ENCODE data around the gene FZR1. TPM values are rescaled to one million over a fixed set of nuclear protein-coding genes. Genes with fewer than 3 reads are reported as not detected.

FZR1 gene
- total and polyA plus RNA-seq, 2 of the 4 experiments (the other 2 are of a cell fraction), result 21.5 to 47.8 TPM

DNA sequence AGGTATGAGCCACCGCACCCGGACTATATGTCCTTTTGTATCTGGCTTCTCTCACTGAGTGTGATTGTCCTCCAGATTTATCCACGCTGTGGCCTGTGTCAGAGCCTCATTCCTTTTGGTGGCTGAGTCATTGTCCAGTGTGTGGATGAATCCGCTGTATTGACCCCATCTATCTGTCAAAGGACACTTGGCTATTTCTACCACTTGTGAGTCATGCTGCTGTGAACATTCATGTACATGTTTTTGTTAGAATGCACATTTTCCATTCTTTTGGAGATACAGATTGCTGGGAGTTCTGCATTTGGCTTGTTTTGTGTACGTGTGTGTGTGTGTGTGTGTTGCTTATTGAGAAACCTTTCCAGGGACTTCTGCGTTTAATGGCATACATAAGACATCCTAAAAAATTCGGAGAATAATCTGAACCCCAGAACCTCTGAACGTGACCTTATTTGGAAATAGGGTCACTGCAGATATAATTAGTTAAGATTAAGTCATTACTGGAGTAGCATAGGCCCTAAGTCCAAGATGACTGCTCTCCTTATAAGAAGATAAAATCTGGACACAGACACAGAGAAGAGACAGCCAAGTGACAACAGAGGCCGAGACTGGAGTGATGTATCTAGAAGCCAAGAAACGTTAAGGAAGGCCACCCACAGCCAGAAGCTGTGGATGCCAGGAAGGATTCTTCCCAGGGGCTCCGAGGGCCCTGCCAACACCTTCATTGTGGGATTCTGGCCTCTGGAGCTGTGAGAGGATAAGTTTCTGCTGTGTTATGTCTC lies 74.2 kb downstream of the FZR1 start:
- Histone ChIP-seq H3K4me3 (ENCODE audit: insufficient read depth, low read depth, low read length) (no peak overlapping the region), H2BK15ac (ENCODE audit: low read depth, low read length) (peak overlapping the region; percentile 64; the same call in 1 of the 3 replicates), H3K9ac (ENCODE audit: low read depth, low read length) (peak overlapping the region; percentile 34), H2AFZ (replicated peaks; ENCODE audit: low read length, poor library complexity) (peak overlapping the region; percentile 77), H3K4me1 (ENCODE audit: control insufficient read depth, insufficient read depth, low read length) (peaks cover 5% of the 10 kb centered on the region), H3K27me3 (ENCODE audit: control insufficient read depth, insufficient read depth, low read length) (peaks cover 3% of the 10 kb centered on the region), H4K91ac (ENCODE audit: insufficient read depth, low read depth, low read length) (peak overlapping the region; percentile 57), H3K23ac (ENCODE audit: low read depth, low read length) (peak overlapping the region; percentile 86; the same call in 1 of the 2 replicates), H4K8ac (ENCODE audit: low read depth in 2 of 2, low read length in 2 of 2) (peak overlapping the region in 1 of 2 experiments; percentile 71; a peak in 1 of 4 replicates), H2BK120ac (ENCODE audit: low read depth, low read length) (peak overlapping the region; percentile 71), H4K20me1 (ENCODE audit: insufficient read depth, low read length) (peaks cover 5% of the 10 kb centered on the region; the same call in 1 of the 2 replicates), H2BK5ac (ENCODE audit: low read depth, low read length, poor library complexity, severe bottlenecking) (peak overlapping the region; percentile 78), H2AK5ac (ENCODE audit: low read depth, low read length) (peak overlapping the region; percentile 10), H3K14ac (replicated peaks; ENCODE audit: low read depth, low read length) (peak overlapping the region; percentile 67), H2AK9ac (replicated peaks; ENCODE audit: low read depth, low read length, poor library complexity) (peak overlapping the region; percentile 66), H2BK20ac (ENCODE audit: low read depth, low read length) (peak overlapping the region; percentile 89), H3K79me1 (ENCODE audit: low read depth in 1 of 2, low read length in 2 of 2) (no peaks in the 10 kb centered on the region), H3K9me3 (ENCODE audit: control insufficient read depth, insufficient read depth, low read length) (no peaks in the 10 kb centered on the region), H3K27ac (ENCODE audit: insufficient read depth, low read length) (peak overlapping the region; percentile 70), H3K4ac (ENCODE audit: low read depth, low read length) (peak overlapping the region; percentile 80), H3K9me1 (ENCODE audit: insufficient read depth, low read length) (peaks cover 9% of the 10 kb centered on the region; the same call in 1 of the 2 replicates), H3K18ac (ENCODE audit: low read depth, low read length) (peak overlapping the region; percentile 87), H3K36me3 (ENCODE audit: control insufficient read depth, insufficient read depth, low read length) (peaks cover 9% of the 10 kb centered on the region; the same call in 1 of the 2 replicates), H3K4me2 (ENCODE audit: low read depth, low read length) (peak overlapping the region; percentile 48), H4K5ac (ENCODE audit: low read depth, low read length) (peak overlapping the region; percentile 69), H3K56ac (ENCODE audit: extremely low read depth, insufficient read depth, low read length) (no peak overlapping the region)
- 31% methylated on average over 2 of the region's 11 CpGs; no CpG with 5 or more reads in 1 of the 2 experiments for WGBS, 2 experiments (ENCODE audit: extremely low coverage in 2 of 2, insufficient read length in 1 of 2)
- dilution Hi-C loops (cut with HindIII; ENCODE audit: low sequenced_read_pairs, unreplicated experiment), result no loop called here
- ChIA-PET POLR2A (ENCODE audit: unreplicated experiment) (no interaction called here), CTCF (interaction anchor here (0.6 kb wide), 1 partner anchor 8 kb away, joined by 4 read pairs; no protein-coding TSS in a partner anchor)
- DNase-seq (peak; percentile 98), ATAC-seq (ENCODE audit: low read depth) (peak; percentile 94)
- BruUV-seq (replicated peaks), result no TSS peak
- in situ Hi-C loops (cut with MboI; ENCODE audit: low sequenced_read_pairs), result no loop called here
- intact Hi-C loops (cut with micrococcal nuclease), result no loop called here
- peak; percentile 56 for TF ChIP-seq RCOR1 (IDR thresholded peaks at IDR 0.05; ENCODE audit: insufficient replicate concordance, low read length)
- peak; percentile 41; the same call in 1 of the 2 replicates for TF ChIP-seq MXI1 (IDR thresholded peaks at IDR 0.05; ENCODE audit: borderline replicate concordance, low read depth, low read length)
- peak; percentile 42; the same call in 1 of the 2 replicates for TF ChIP-seq MAFK (IDR thresholded peaks at IDR 0.05; ENCODE audit: low read depth, low read length)
- peak; percentile 77; the same call in 1 of the 2 replicates for TF ChIP-seq CEBPB (IDR thresholded peaks at IDR 0.05; ENCODE audit: low read depth, low read length)
- TF ChIP-seq SMC3 (IDR thresholded peaks at IDR 0.05; ENCODE audit: low read depth, low read length), result no peak
- TF ChIP-seq, protein P1, sequence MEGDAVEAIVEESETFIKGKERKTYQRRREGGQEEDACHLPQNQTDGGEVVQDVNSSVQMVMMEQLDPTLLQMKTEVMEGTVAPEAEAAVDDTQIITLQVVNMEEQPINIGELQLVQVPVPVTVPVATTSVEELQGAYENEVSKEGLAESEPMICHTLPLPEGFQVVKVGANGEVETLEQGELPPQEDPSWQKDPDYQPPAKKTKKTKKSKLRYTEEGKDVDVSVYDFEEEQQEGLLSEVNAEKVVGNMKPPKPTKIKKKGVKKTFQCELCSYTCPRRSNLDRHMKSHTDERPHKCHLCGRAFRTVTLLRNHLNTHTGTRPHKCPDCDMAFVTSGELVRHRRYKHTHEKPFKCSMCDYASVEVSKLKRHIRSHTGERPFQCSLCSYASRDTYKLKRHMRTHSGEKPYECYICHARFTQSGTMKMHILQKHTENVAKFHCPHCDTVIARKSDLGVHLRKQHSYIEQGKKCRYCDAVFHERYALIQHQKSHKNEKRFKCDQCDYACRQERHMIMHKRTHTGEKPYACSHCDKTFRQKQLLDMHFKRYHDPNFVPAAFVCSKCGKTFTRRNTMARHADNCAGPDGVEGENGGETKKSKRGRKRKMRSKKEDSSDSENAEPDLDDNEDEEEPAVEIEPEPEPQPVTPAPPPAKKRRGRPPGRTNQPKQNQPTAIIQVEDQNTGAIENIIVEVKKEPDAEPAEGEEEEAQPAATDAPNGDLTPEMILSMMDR (conservative IDR thresholded peaks at IDR 0.05; ENCODE audit: low read depth, low read length), result no peak
- TF ChIP-seq NFE2L2 (IDR thresholded peaks at IDR 0.05; ENCODE audit: low read depth, low read length), result peak; percentile 76
- peak; percentile 59; the same call in 1 of the 2 replicates for TF ChIP-seq BHLHE40 (IDR thresholded peaks at IDR 0.05; ENCODE audit: low read depth, low read length)
- TF ChIP-seq, protein P2, sequence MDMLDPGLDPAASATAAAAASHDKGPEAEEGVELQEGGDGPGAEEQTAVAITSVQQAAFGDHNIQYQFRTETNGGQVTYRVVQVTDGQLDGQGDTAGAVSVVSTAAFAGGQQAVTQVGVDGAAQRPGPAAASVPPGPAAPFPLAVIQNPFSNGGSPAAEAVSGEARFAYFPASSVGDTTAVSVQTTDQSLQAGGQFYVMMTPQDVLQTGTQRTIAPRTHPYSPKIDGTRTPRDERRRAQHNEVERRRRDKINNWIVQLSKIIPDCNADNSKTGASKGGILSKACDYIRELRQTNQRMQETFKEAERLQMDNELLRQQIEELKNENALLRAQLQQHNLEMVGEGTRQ (IDR thresholded peaks at IDR 0.05; ENCODE audit: low read depth, low read length), result no peak
- no peak for TF ChIP-seq MAZ (IDR thresholded peaks at IDR 0.05; ENCODE audit: borderline replicate concordance, low read depth, low read length)
- TF ChIP-seq RAD21 (IDR thresholded peaks at IDR 0.05; ENCODE audit: low read length), result no peak
- TF ChIP-seq RFX5 (IDR thresholded peaks at IDR 0.05; ENCODE audit: low read depth, low read length), result no peak
- no peak for TF ChIP-seq CHD1 (IDR thresholded peaks at IDR 0.05; ENCODE audit: low read depth, low read length)
- TF ChIP-seq FOS (IDR thresholded peaks at IDR 0.05; ENCODE audit: low read depth, low read length), result peak; percentile 98
- TF ChIP-seq POLR2A (IDR thresholded peaks at IDR 0.05; ENCODE audit: low read depth, low read length), result no peak

All from IMR-90 (cell line).